ENCODE measurements around the gene HOXB9. TPM values are rescaled to one million over a fixed set of nuclear protein-coding genes. Genes with fewer than 3 reads are reported as not detected.
A peak's percentile ranks its signal among the peaks of the same experiment; 100 is the strongest.

The HOXB9 gene
- total RNA-seq, 1 experiment from 2014 or later: 65.9 TPM

- DNase-seq (ENCODE audit: low read depth, low spot score) (no peak), ATAC-seq (no peak)
- in situ Hi-C loops (cut with HindIII; ENCODE audit: low pct_unique_long_range_greater_than_20kb, low sequenced_read_pairs): no loop called here
- peak overlapping the region; percentile 99 for H3K27ac ChIP-seq (ENCODE audit: low read length)
- H3K27me3 ChIP-seq (ENCODE audit: control insufficient read depth, insufficient read depth, low read length): no peaks in the 10 kb centered on the region
- H3K4me3 ChIP-seq (ENCODE audit: low read depth in 2 of 2, low read length in 2 of 2): peak overlapping the region; percentile 74 to 76
- H3K36me3 ChIP-seq (ENCODE audit: control insufficient read depth, insufficient read depth, low read length): peaks cover 9% of the 10 kb centered on the region; the same call in 1 of the 2 replicates
- ChIA-PET POLR2A (interaction anchor here (0.6 to 1.3 kb wide), 3 partner anchors 14 to 212 kb away, joined by 3 to 5 read pairs (median 4); no protein-coding TSS in a partner anchor), CTCF (interaction anchor here (0.6 kb wide), 1 partner anchor 141 kb away, joined by 4 read pairs; no protein-coding TSS in a partner anchor)
- H3K9me3 ChIP-seq (ENCODE audit: control insufficient read depth, insufficient read depth, low read depth, low read length): no peaks in the 10 kb centered on the region
- intact Hi-C loops (cut with micrococcal nuclease; ENCODE audit: unreplicated experiment): no loop called here
- no TSS peak for BruUV-seq (replicated peaks)
- peaks cover 25% of the 10 kb centered on the region for H3K4me1 ChIP-seq (ENCODE audit: control insufficient read depth, insufficient read depth, low read length)
- TF ChIP-seq REST (IDR thresholded peaks at IDR 0.05; ENCODE audit: insufficient read depth in 1 of 2, low read depth in 2 of 2, low read length in 1 of 2) (no peak), CTCF (IDR thresholded peaks at IDR 0.05) (no peak)
These were observed 21.7 kb upstream of the HOXB9 start for GRCh38 chr17:48647963-48648245.

- POLR2A ChIA-PET: interaction anchor here (0.6 to 1.0 kb wide), 3 partner anchors 22 to 213 kb away, joined by 4 to 6 read pairs (median 5); no protein-coding TSS in a partner anchor
- DNase-seq (ENCODE audit: low read depth, low spot score): no peak
- BruUV-seq (replicated peaks): no TSS peak
These were observed 21.2 kb upstream of the HOXB9 start for GRCh38 chr17:48647103-48647962.

More at GRCh38 chr17:48647103-48647962, 21.2 kb upstream of the HOXB9 start:
- no peaks in the 10 kb centered on the region for H3K27me3 ChIP-seq (ENCODE audit: control insufficient read depth, insufficient read depth, low read length)
- H3K36me3 ChIP-seq (ENCODE audit: control insufficient read depth, insufficient read depth, low read length): peaks cover 9% of the 10 kb centered on the region; the same call in 1 of the 2 replicates
- H3K9me3 ChIP-seq (ENCODE audit: control insufficient read depth, insufficient read depth, low read depth, low read length): no peaks in the 10 kb centered on the region
- intact Hi-C loops (cut with micrococcal nuclease; ENCODE audit: unreplicated experiment) (no loop called here), in situ Hi-C loops (cut with HindIII; ENCODE audit: low pct_unique_long_range_greater_than_20kb, low sequenced_read_pairs) (no loop called here)
- TF ChIP-seq TCF7L2 (IDR thresholded peaks at IDR 0.05; ENCODE audit: low read depth, low read length) (no peak), POLR2AphosphoS5 (IDR thresholded peaks at IDR 0.05; ENCODE audit: low read depth, low read length) (peak; percentile 85; the same call in 1 of the 2 replicates), SIN3A (IDR thresholded peaks at IDR 0.05; ENCODE audit: borderline replicate concordance, insufficient read depth, low read depth, low read length) (0 out of 2 replicates have a peak, but pooled peaks have one; percentile 71), CTCF (IDR thresholded peaks at IDR 0.05) (no peak)
- peak overlapping the region; percentile 99 for H3K27ac ChIP-seq (ENCODE audit: low read length)
- peak overlapping the region; percentile 74 to 76 for H3K4me3 ChIP-seq (ENCODE audit: low read depth in 2 of 2, low read length in 2 of 2)
- peak; percentile 53 for ATAC-seq
- CTCF ChIA-PET: no interaction called here
- H3K4me1 ChIP-seq (ENCODE audit: control insufficient read depth, insufficient read depth, low read length): peaks cover 25% of the 10 kb centered on the region

All from Panc1 (cell line).